ENCODE results near the gene IDUA. TPM values are rescaled to one million over a fixed set of nuclear protein-coding genes. Genes with fewer than 3 reads are reported as not detected.
"Not testable (repeated sequence)": the region's sequence is repeated elsewhere in the genome, so short reads cannot be mapped to it uniquely, and the experiment has no call there.

The IDUA gene
- total RNA-seq, 1 donor from 2014 or later, result 9.0 TPM

DNA sequence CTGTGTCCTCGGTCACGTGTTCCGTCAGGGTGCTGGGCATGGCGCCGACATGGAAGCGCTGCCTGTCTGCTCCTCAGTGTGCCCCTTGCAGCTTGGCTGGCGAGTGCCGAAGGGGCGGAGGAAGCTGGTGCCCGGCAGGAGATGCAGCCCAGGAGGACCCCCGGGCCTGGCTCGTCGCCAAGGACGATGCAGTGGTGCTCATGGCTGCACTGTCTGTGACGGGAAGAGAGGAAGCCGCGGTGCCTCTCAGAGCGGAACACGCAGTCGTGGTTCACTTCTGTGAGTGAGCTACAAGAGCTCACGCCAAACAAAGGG is 62.7 kb downstream of the IDUA start:
- Histone ChIP-seq H3K36me3 (no peaks in the 10 kb centered on the region), H3K4me3 (no peak overlapping the region), H3K4me1 (peaks cover 12% of the 10 kb centered on the region), H3K9me3 (replicated peaks) (no peaks in the 10 kb centered on the region), H3K27ac (replicated peaks) (no peak overlapping the region), H3K27me3 (ENCODE audit: low read depth) (peaks cover 78% of the 10 kb centered on the region)
- intact Hi-C loops (cut with micrococcal nuclease), result no loop called here
- no peak for TF ChIP-seq CTCF (IDR thresholded peaks at IDR 0.05; ENCODE audit: borderline replicate concordance)
- peak; percentile 13 for DNase-seq

- Histone ChIP-seq H3K4me3 (no peak overlapping the region), H3K27ac (replicated peaks) (no peak overlapping the region), H3K9me3 (replicated peaks) (no peaks in the 10 kb centered on the region), H3K27me3 (ENCODE audit: low read depth) (peaks cover 72% of the 10 kb centered on the region), H3K36me3 (no peaks in the 10 kb centered on the region), H3K4me1 (peaks cover 16% of the 10 kb centered on the region)
- peak; percentile 7 for DNase-seq
- no peak for TF ChIP-seq CTCF (IDR thresholded peaks at IDR 0.05; ENCODE audit: borderline replicate concordance)
- intact Hi-C loops (cut with micrococcal nuclease), result no loop called here
Measured at GRCh38 chr4:1050486-1051213, 63.8 kb downstream of the IDUA start.

GRCh38 chr4:1051472-1051871 is 64.6 kb downstream of the IDUA start:
- DNase-seq, result no peak

DNA sequence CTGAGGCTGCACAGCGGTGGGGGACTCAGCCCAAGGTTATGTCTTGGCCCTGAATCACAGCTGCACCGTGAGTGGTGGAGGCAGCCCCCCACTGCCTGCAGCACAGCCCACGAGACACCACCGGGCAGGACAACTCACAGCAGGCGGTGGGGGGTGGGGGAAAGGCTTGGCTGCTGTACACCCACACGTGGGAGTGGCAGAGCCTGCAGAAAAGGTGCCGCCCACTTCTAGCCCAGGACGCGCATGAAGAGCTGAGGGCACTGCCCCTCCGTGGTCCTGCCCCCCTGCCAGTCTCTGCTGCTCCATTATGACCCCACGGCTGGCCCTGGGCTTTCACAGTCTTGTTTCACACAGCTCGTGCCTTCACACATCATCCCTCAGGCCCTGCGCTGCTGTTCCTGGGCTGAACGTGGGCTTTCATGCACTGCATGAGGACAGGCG is 65.4 kb downstream of the IDUA start:
- H3K4me3 ChIP-seq, result no peak overlapping the region
- DNase-seq, result no peak
- peaks cover 82% of the 10 kb centered on the region for H3K27me3 ChIP-seq (ENCODE audit: low read depth)

More at GRCh38 chr4:1051472-1051871, 64.6 kb downstream of the IDUA start:
- Histone ChIP-seq H3K9me3 (replicated peaks) (no peaks in the 10 kb centered on the region), H3K4me1 (peaks cover 20% of the 10 kb centered on the region), H3K27me3 (ENCODE audit: low read depth) (peaks cover 79% of the 10 kb centered on the region), H3K36me3 (no peaks in the 10 kb centered on the region), H3K27ac (replicated peaks) (no peak overlapping the region), H3K4me3 (no peak overlapping the region)
- TF ChIP-seq CTCF (IDR thresholded peaks at IDR 0.05; ENCODE audit: borderline replicate concordance), result no peak
- intact Hi-C loops (cut with micrococcal nuclease), result no loop called here

DNA sequence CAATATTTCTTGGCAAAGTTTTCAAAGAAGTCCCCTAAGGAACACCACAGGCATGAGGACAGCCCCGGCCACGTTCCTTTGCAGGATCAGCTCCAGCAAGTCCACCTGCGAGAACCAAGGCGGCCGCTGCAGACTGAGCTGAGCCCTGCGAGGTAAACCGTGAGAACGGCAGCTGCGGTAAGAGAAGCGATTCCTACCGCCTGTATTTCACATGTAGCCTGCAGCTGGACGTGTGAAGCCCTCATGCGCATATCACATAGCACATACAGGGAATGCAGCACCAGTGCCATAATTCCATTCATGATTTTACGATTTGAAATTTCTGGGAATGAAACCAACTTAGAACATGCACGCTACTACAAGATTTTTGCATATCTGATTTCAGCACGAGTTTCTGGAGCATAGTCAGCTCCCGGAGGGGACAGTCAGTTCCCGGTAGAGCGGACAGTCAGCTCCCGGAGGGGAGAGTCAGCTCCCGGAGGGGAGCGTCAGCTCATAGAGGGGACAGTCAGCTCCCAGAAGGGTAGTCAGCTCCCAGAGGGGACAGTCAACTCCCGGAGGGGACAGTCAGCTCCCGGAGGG is 66.3 kb downstream of the IDUA start:
- Histone ChIP-seq H3K4me1 (peaks cover 16% of the 10 kb centered on the region), H3K27ac (replicated peaks) (no peak overlapping the region), H3K9me3 (replicated peaks) (no peaks in the 10 kb centered on the region), H3K36me3 (no peaks in the 10 kb centered on the region), H3K4me3 (peak overlapping the region; percentile 40), H3K27me3 (ENCODE audit: low read depth) (peaks cover 81% of the 10 kb centered on the region)
- DNase-seq, result no peak
- no peak for TF ChIP-seq CTCF (IDR thresholded peaks at IDR 0.05; ENCODE audit: borderline replicate concordance)
- intact Hi-C loops (cut with micrococcal nuclease), result no loop called here

More for the DNA sequence above, 65.4 kb downstream of the IDUA start:
- Histone ChIP-seq H3K27ac (replicated peaks) (no peak overlapping the region), H3K36me3 (no peaks in the 10 kb centered on the region), H3K4me1 (peaks cover 15% of the 10 kb centered on the region), H3K9me3 (replicated peaks) (no peaks in the 10 kb centered on the region)
- no peak for TF ChIP-seq CTCF (IDR thresholded peaks at IDR 0.05; ENCODE audit: borderline replicate concordance)
- intact Hi-C loops (cut with micrococcal nuclease), result no loop called here

GRCh38 chr4:1053891-1054290 is 67.0 kb downstream of the IDUA start:
- Histone ChIP-seq H3K4me1 (peaks cover 23% of the 10 kb centered on the region), H3K27me3 (ENCODE audit: low read depth) (peaks cover 81% of the 10 kb centered on the region)
- H3K9me3 ChIP-seq (replicated peaks); H3K4me3 ChIP-seq; DNase-seq; H3K36me3 ChIP-seq; intact Hi-C loops (cut with micrococcal nuclease); H3K27ac ChIP-seq (replicated peaks): not testable (repeated sequence)
